Gastrocnemius medialis (tissue), 4 donors: ENCODE results near the gene NID1.
"Not testable (repeated sequence)": the region's sequence is repeated elsewhere in the genome, so short reads cannot be mapped to it uniquely, and the experiment has no call there.

Experiments used
- POLR2A ChIP-seq, 2 donors: fragments of 450-650 bp; IDR thresholded peaks; one replicate each; pipeline ENCODE4 v1.6.1; 2017; ENCODE audit warnings: antibody characterized with exemption in 2 of 2, mild to moderate bottlenecking in 2 of 2, moderate library complexity in 2 of 2
- TF ChIP-seq, protein P1 (sequence below), 5 experiments: fragments of 450-650 bp in 3 of 5; fragments of 200-600 bp in 2 of 5; sonication (generic) in 2 of 5; IDR thresholded peaks in 4 of 5; conservative IDR thresholded peaks in 1 of 5; 1 replicate in 4 of 5; 2 replicates in 1 of 5; pipeline ENCODE4 v1.5.1; 2016 to 2019; ENCODE audit warnings: antibody characterized with exemption in 5 of 5, mild to moderate bottlenecking in 3 of 5, moderate library complexity in 3 of 5

DNA sequence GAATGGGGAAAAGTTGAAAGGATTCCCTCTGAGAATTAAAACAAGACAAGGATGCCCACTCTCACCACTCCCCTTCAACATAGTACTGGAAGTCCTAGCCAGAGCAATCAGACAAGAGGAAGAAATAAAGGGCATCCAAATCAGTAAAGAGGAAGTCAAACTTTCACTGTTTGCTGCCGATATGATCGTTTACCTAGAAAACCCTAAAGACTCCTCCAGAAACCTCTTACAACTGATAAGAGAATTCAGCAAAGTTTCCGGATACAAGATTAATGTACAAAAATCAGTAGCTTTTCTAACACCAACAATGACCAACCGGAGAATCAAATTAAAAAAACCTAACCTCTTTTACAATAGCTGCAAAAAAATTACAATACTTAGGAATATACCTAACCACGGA lies 98.8 kb downstream of the NID1 start:
- TF ChIP-seq, protein P1, sequence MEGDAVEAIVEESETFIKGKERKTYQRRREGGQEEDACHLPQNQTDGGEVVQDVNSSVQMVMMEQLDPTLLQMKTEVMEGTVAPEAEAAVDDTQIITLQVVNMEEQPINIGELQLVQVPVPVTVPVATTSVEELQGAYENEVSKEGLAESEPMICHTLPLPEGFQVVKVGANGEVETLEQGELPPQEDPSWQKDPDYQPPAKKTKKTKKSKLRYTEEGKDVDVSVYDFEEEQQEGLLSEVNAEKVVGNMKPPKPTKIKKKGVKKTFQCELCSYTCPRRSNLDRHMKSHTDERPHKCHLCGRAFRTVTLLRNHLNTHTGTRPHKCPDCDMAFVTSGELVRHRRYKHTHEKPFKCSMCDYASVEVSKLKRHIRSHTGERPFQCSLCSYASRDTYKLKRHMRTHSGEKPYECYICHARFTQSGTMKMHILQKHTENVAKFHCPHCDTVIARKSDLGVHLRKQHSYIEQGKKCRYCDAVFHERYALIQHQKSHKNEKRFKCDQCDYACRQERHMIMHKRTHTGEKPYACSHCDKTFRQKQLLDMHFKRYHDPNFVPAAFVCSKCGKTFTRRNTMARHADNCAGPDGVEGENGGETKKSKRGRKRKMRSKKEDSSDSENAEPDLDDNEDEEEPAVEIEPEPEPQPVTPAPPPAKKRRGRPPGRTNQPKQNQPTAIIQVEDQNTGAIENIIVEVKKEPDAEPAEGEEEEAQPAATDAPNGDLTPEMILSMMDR (IDR thresholded peaks at IDR 0.05 in 4 of 5, conservative IDR thresholded peaks at IDR 0.05 in 1 of 5) = not testable (repeated sequence)
- TF ChIP-seq POLR2A (IDR thresholded peaks at IDR 0.05) = not testable (repeated sequence)
